ENCODE results near the gene MYO3B.

Gene MYO3B

DNA sequence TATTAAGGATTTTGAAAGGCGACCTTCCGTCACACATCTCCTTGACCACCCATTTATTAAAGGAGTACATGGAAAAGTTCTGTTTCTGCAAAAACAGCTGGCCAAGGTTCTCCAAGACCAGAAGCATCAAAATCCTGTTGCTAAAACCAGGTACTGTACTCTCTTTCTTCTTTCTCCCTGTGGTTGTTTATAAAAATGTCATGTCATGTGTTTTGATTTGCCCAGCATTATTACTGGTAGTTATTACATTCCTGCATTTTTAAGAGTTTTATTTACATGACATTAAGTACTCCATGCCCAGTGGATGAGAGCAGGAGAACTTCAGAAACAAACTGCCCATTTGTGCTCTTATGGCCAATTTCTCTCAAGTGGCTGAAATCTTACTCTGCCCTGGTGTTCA is 191.3 kb downstream of the MYO3B start:
- H3K27ac ChIP-seq (ENCODE audit: low read depth, low read length), result no peak overlapping the region
- TF ChIP-seq EZH2phosphoT487 (IDR thresholded peaks at IDR 0.05; ENCODE audit: borderline replicate concordance, low read length), result no peak
- TF ChIP-seq, protein P1, sequence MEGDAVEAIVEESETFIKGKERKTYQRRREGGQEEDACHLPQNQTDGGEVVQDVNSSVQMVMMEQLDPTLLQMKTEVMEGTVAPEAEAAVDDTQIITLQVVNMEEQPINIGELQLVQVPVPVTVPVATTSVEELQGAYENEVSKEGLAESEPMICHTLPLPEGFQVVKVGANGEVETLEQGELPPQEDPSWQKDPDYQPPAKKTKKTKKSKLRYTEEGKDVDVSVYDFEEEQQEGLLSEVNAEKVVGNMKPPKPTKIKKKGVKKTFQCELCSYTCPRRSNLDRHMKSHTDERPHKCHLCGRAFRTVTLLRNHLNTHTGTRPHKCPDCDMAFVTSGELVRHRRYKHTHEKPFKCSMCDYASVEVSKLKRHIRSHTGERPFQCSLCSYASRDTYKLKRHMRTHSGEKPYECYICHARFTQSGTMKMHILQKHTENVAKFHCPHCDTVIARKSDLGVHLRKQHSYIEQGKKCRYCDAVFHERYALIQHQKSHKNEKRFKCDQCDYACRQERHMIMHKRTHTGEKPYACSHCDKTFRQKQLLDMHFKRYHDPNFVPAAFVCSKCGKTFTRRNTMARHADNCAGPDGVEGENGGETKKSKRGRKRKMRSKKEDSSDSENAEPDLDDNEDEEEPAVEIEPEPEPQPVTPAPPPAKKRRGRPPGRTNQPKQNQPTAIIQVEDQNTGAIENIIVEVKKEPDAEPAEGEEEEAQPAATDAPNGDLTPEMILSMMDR (IDR thresholded peaks at IDR 0.05; ENCODE audit: low read depth, low read length, poor library complexity, severe bottlenecking), result no peak

DNA sequence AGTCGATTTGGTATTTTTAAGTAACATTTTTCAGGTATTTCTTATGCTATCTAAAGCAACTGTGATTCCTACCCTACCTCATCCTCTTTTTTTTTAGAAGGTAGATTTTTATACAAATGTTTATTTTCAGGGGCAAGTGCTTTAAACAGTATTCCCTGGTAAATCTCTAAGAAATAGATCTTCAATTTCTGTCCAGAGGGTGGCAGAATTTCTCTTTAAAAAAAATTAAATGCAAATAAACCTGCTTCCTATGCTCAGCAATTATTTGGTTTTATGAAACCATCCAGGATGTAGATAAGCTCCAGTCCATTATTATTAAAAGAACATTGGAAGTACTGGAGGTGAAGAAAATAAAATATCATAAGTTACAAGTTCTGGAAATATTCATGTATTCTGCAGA is 191.9 kb downstream of the MYO3B start:
- no peak for TF ChIP-seq EZH2phosphoT487 (IDR thresholded peaks at IDR 0.05; ENCODE audit: borderline replicate concordance, low read length)
- TF ChIP-seq, protein P1 (IDR thresholded peaks at IDR 0.05; ENCODE audit: low read depth, low read length, poor library complexity, severe bottlenecking), result peak; percentile 42
- no peak overlapping the region for H3K27ac ChIP-seq (ENCODE audit: low read depth, low read length)

More for the DNA sequence above, 191.3 kb downstream of the MYO3B start:
- Histone ChIP-seq H3K79me2 (ENCODE audit: control insufficient read depth, low read length) (no peaks in the 10 kb centered on the region), H3K4me2 (ENCODE audit: low read length) (no peak overlapping the region), H3F3A (ENCODE audit: control insufficient read depth, insufficient read depth) (no peaks in the 10 kb centered on the region), H3K36me3 (ENCODE audit: control insufficient read depth, low read length) (no peaks in the 10 kb centered on the region), H4K20me1 (ENCODE audit: control insufficient read depth, insufficient read depth, low read depth, low read length) (no peaks in the 10 kb centered on the region), H3K9me2 (replicated peaks; ENCODE audit: control insufficient read depth, low read length) (no peaks in the 10 kb centered on the region), H3K9me3 (ENCODE audit: control insufficient read depth, insufficient read depth, low read length) (no peaks in the 10 kb centered on the region), H3K4me3 (ENCODE audit: low read length) (no peak overlapping the region), H3K27me3 (ENCODE audit: control insufficient read depth, low read length) (peaks cover 33% of the 10 kb centered on the region), H3K4me1 (ENCODE audit: control insufficient read depth, low read length) (peaks cover 8% of the 10 kb centered on the region; the same call in 1 of the 2 replicates)

GRCh38 chr2:170371231-170371998 is 193.5 kb downstream of the MYO3B start:
- Histone ChIP-seq H3K27me3 (ENCODE audit: control insufficient read depth, low read length) (peaks cover 30% of the 10 kb centered on the region), H3K36me3 (ENCODE audit: control insufficient read depth, low read length) (no peaks in the 10 kb centered on the region), H3K27ac (ENCODE audit: low read depth, low read length) (no peak overlapping the region), H4K20me1 (ENCODE audit: control insufficient read depth, insufficient read depth, low read depth, low read length) (no peaks in the 10 kb centered on the region), H3K4me1 (ENCODE audit: control insufficient read depth, low read length) (peaks cover 8% of the 10 kb centered on the region; the same call in 1 of the 2 replicates), H3K4me3 (ENCODE audit: low read length) (no peak overlapping the region), H3K9me3 (ENCODE audit: control insufficient read depth, insufficient read depth, low read length) (no peaks in the 10 kb centered on the region), H3K9me2 (replicated peaks; ENCODE audit: control insufficient read depth, low read length) (no peaks in the 10 kb centered on the region), H3K79me2 (ENCODE audit: control insufficient read depth, low read length) (no peaks in the 10 kb centered on the region), H3F3A (ENCODE audit: control insufficient read depth, insufficient read depth) (no peaks in the 10 kb centered on the region), H3K4me2 (ENCODE audit: low read length) (no peak overlapping the region)
- TF ChIP-seq, protein P1 (IDR thresholded peaks at IDR 0.05; ENCODE audit: low read depth, low read length, poor library complexity, severe bottlenecking), result no peak
- TF ChIP-seq EZH2phosphoT487 (IDR thresholded peaks at IDR 0.05; ENCODE audit: borderline replicate concordance, low read length), result no peak

More for the DNA sequence above, 191.9 kb downstream of the MYO3B start:
- H3K79me2 ChIP-seq (ENCODE audit: control insufficient read depth, low read length), result no peaks in the 10 kb centered on the region
- H3K9me3 ChIP-seq (ENCODE audit: control insufficient read depth, insufficient read depth, low read length), result no peaks in the 10 kb centered on the region
- H3K36me3 ChIP-seq (ENCODE audit: control insufficient read depth, low read length), result no peaks in the 10 kb centered on the region
- peaks cover 8% of the 10 kb centered on the region; the same call in 1 of the 2 replicates for H3K4me1 ChIP-seq (ENCODE audit: control insufficient read depth, low read length)
- H3K4me3 ChIP-seq (ENCODE audit: low read length), result no peak overlapping the region
- H3K27me3 ChIP-seq (ENCODE audit: control insufficient read depth, low read length), result peaks cover 32% of the 10 kb centered on the region
- no peaks in the 10 kb centered on the region for H4K20me1 ChIP-seq (ENCODE audit: control insufficient read depth, insufficient read depth, low read depth, low read length)
- no peak overlapping the region for H3K4me2 ChIP-seq (ENCODE audit: low read length)
- H3F3A ChIP-seq (ENCODE audit: control insufficient read depth, insufficient read depth), result no peaks in the 10 kb centered on the region
- H3K9me2 ChIP-seq (replicated peaks; ENCODE audit: control insufficient read depth, low read length), result no peaks in the 10 kb centered on the region

Data from DOHH2 (cell line).